SK-N-MC (cell line): ENCODE data around the gene SLC25A24.
"Not testable (repeated sequence)": the region's sequence is repeated elsewhere in the genome, so short reads cannot be mapped to it uniquely, and the experiment has no call there.

Experiments
- EZH2 ChIP-seq: fragments of 200-600 bp; sonication (generic); IDR thresholded peaks from one replicate; pipeline ENCODE4 v1.6.1; 2017; ENCODE audit warnings: antibody characterized with exemption
- POLR2AphosphoS5 ChIP-seq: IDR thresholded peaks from 2 replicates; pipeline ENCODE4 v1.6.1; 2012; ENCODE audit warnings: mild to moderate bottlenecking, low read depth, low read length, borderline replicate concordance

- not testable (repeated sequence) for TF ChIP-seq EZH2, POLR2AphosphoS5
These were observed 37.7 kb downstream of the SLC25A24 start for GRCh38 chr1:108162409-108162808.
